MM.1S (cell line): Measurements from ENCODE around the gene PACRG.

Source experiments
- CTCF ChIP-seq: fragments of 300-600 bp; sonication (generic); IDR thresholded peaks from 2 replicates; pipeline ENCODE4 v1.5.1; 2016; ENCODE audit warnings: antibody characterized with exemption, low read length, mixed read lengths
- EZH2 ChIP-seq: fragments of 300-600 bp; sonication (generic); optimal IDR thresholded peaks from 2 replicates; pipeline ENCODE3; 2017; ENCODE audit warnings: low read depth, mild to moderate bottlenecking, antibody characterized with exemption, low read length, mixed read lengths

GRCh38 chr6:163133691-163134090 is 405.9 kb downstream of the PACRG start:
- TF ChIP-seq CTCF (no peak), EZH2 (no peak)
